A549 (cell line): ENCODE measurements around the gene PUS7. TPM values are rescaled to one million over a fixed set of nuclear protein-coding genes. Genes with fewer than 3 reads are reported as not detected.
"Not testable (repeated sequence)": the region's sequence is repeated elsewhere in the genome, so short reads cannot be mapped to it uniquely, and the experiment has no call there.

Experiments
- ATAC-seq, 2 experiments: fragments of 200-7000 bp in 1 of 2; fragments of >200 bp in 1 of 2; cut with Nextera tagmentation in 1 of 2; cut with Tn5 transposase in 1 of 2; 3 replicates each; pipeline versions ENCODE4 v1.8.0 to v1.9.1; 2018 to 2020; ENCODE audit warnings: mild to moderate bottlenecking in 1 of 2, moderate library complexity in 1 of 2
- CTCF ChIA-PET: fragments of 300-600 bp; sonication (Branson Sonifier 250); formaldehyde crosslinking; extraction: SDS; loops from one replicate; lab custom pipeline; 2021; ENCODE audit warnings: antibody characterized with exemption, inconsistent platforms; lab: Yijun Ruan, JAX
- POLR2A ChIA-PET: fragments of 350-600 bp; formaldehyde crosslinking; extraction: SDS; loops from one replicate; lab custom pipeline; 2021; ENCODE audit warnings: antibody characterized with exemption, inconsistent platforms; lab: Yijun Ruan, JAX
- DNase-seq, 2 experiments: peaks; one replicate each; pipeline versions ENCODE4 v3.0.0 to v3.0.0-alpha.2; 2011 to 2016; ENCODE audit warnings: low read depth in 1 of 2, low spot score in 1 of 2
- FAIRE-seq: peaks from 2 replicates; lab custom pipeline; 2011; peaks lifted over from hg19 to GRCh38; lab: Jason Lieb, UNC
- H3K27ac ChIP-seq, 2 experiments: fragments of >200 bp; sonication (Bioruptor Twin); formaldehyde crosslinking; 3 replicates each; pipeline ENCODE4 v1.5.1; 2016 to 2017
- H3K4me1 ChIP-seq: fragments of >200 bp; sonication (Bioruptor Twin); formaldehyde crosslinking; 3 replicates; pipeline ENCODE4 v1.6.1; 2016
- H3K4me2 ChIP-seq: fragments of >200 bp; sonication (Bioruptor Twin); formaldehyde crosslinking; 3 replicates; pipeline ENCODE4 v1.6.1; 2016
- H3K4me3 ChIP-seq: fragments of >200 bp; sonication (Bioruptor Twin); formaldehyde crosslinking; 3 replicates; pipeline ENCODE4 v1.5.1; 2016
- H3K9me3 ChIP-seq: fragments of >200 bp; sonication (Bioruptor Twin); formaldehyde crosslinking; 3 replicates; pipeline ENCODE4 v1.6.1; 2016
- ATOH8 ChIP-seq: fragments of 250-450 bp; sonication (Bioruptor Pico); IDR thresholded peaks from 2 replicates; pipeline ENCODE4 v1.5.0; 2020; ENCODE audit warnings: low read depth, mild to moderate bottlenecking, moderate library complexity
- BHLHE40 ChIP-seq: IDR thresholded peaks from 2 replicates; pipeline ENCODE4 v1.6.1; 2012; ENCODE audit warnings: low read depth, low read length, inconsistent platforms
- CBX2 ChIP-seq: fragments of 200-600 bp; sonication (generic); IDR thresholded peaks from 2 replicates; pipeline ENCODE4 v1.6.1; 2016; ENCODE audit warnings: low read depth, mild to moderate bottlenecking, borderline replicate concordance
- CBX8 ChIP-seq: fragments of 200-600 bp; sonication (generic); IDR thresholded peaks from 2 replicates; pipeline ENCODE4 v1.6.1; 2016
- CHD2 ChIP-seq: fragments of 150-350 bp; IDR thresholded peaks from 2 replicates; pipeline ENCODE4 v1.6.1; 2014; ENCODE audit warnings: low read length; ENCODE audit not compliant: partially characterized antibody
- CTCF ChIP-seq: fragments of >200 bp; sonication (Bioruptor Twin); formaldehyde crosslinking; IDR thresholded peaks from 3 replicates; pipeline ENCODE4 v1.5.1; 2016
- EP300 ChIP-seq, 2 experiments: fragments of >200 bp; sonication (Bioruptor Twin); formaldehyde crosslinking; IDR thresholded peaks; 2 replicates in 1 of 2; 3 replicates in 1 of 2; pipeline ENCODE4 v1.6.1; 2016 to 2017
- ESRRA ChIP-seq: fragments of 150-350 bp; IDR thresholded peaks from 2 replicates; pipeline ENCODE4 v1.6.1; 2014; ENCODE audit warnings: mild to moderate bottlenecking, low read length, borderline replicate concordance
- GATA3 ChIP-seq: IDR thresholded peaks from 2 replicates; pipeline ENCODE4 v1.6.1; 2012; ENCODE audit warnings: borderline replicate concordance
- HEYL ChIP-seq: fragments of 250-450 bp; sonication (Bioruptor Pico); IDR thresholded peaks from 2 replicates; pipeline ENCODE4 v1.8.0; 2021; ENCODE audit warnings: mild to moderate bottlenecking, moderate library complexity
- HOXA7 ChIP-seq: fragments of 250-450 bp; sonication (Bioruptor Pico); IDR thresholded peaks from 2 replicates; pipeline ENCODE4 v1.5.0; 2020; ENCODE audit warnings: mild to moderate bottlenecking, moderate library complexity
- HOXB13 ChIP-seq: fragments of 250-450 bp; sonication (Bioruptor Pico); IDR thresholded peaks from 2 replicates; pipeline ENCODE4 v1.5.0; 2020; ENCODE audit warnings: low read depth, mild to moderate bottlenecking, moderate library complexity
- HOXB5 ChIP-seq: fragments of 250-450 bp; sonication (Bioruptor Pico); IDR thresholded peaks from 2 replicates; pipeline ENCODE4 v1.5.0; 2020; ENCODE audit warnings: mild to moderate bottlenecking, moderate library complexity
- JUNB ChIP-seq: fragments of >200 bp; sonication (Bioruptor Twin); formaldehyde crosslinking; IDR thresholded peaks from 2 replicates; pipeline ENCODE4 v1.6.1; 2016
- KDM1A ChIP-seq: fragments of 200-600 bp; sonication (generic); IDR thresholded peaks from 2 replicates; pipeline ENCODE4 v1.6.1; 2016; ENCODE audit warnings: low read depth, mild to moderate bottlenecking
- MAFK ChIP-seq: fragments of 450-650 bp; IDR thresholded peaks from 2 replicates; pipeline ENCODE4 v1.6.1; 2014; ENCODE audit not compliant: partially characterized antibody
- MAZ ChIP-seq: fragments of 150-350 bp; IDR thresholded peaks from 2 replicates; pipeline ENCODE4 v1.6.1; 2014; ENCODE audit warnings: antibody characterized with exemption, low read depth, low read length, borderline replicate concordance
- NFE2L2 ChIP-seq: fragments of 150-350 bp; conservative IDR thresholded peaks from 2 replicates; pipeline ENCODE4 v1.6.1; 2014; ENCODE audit warnings: low read length
- RAD21 ChIP-seq, 2 experiments: fragments of >200 bp in 1 of 2; sonication (Bioruptor Twin) in 1 of 2; formaldehyde crosslinking in 1 of 2; IDR thresholded peaks in 1 of 2; conservative IDR thresholded peaks in 1 of 2; 2 replicates in 1 of 2; 3 replicates in 1 of 2; pipeline ENCODE4 v1.6.1; 2012 to 2018; ENCODE audit warnings: inconsistent platforms in 1 of 2
- RCOR1 ChIP-seq: fragments of 150-350 bp; IDR thresholded peaks from 2 replicates; pipeline ENCODE4 v1.6.1; 2014; ENCODE audit warnings: antibody characterized with exemption, low read length, low read depth
- RFX5 ChIP-seq: fragments of 450-650 bp; IDR thresholded peaks from 2 replicates; pipeline ENCODE4 v1.7.1; 2014; ENCODE audit warnings: antibody characterized with exemption, mild to moderate bottlenecking, moderate library complexity
- RNF2 ChIP-seq: fragments of 200-600 bp; sonication (generic); IDR thresholded peaks from 2 replicates; pipeline ENCODE4 v1.6.1; 2016; ENCODE audit warnings: low read depth, mild to moderate bottlenecking, antibody characterized with exemption, moderate library complexity, borderline replicate concordance
- SMC3 ChIP-seq: fragments of >200 bp; sonication (Bioruptor Twin); formaldehyde crosslinking; IDR thresholded peaks from 3 replicates; pipeline ENCODE4 v1.6.1; 2018; ENCODE audit warnings: inconsistent platforms
- ZFP36 ChIP-seq: fragments of 450-650 bp; IDR thresholded peaks from 2 replicates; pipeline ENCODE4 v1.6.1; 2014; ENCODE audit warnings: borderline replicate concordance; ENCODE audit not compliant: partially characterized antibody
- WGBS: methylation state at CpG from one replicate; pipeline ENCODE4 v1.1.6; 2017; ENCODE audit errors: missing lambda C conversion rate; 5-methylcytosine and 5-hydroxymethylcytosine counted together
- polyA plus RNA-seq, 4 experiments: library from polyadenylated mRNA; depleted of rRNA in 3 of 4; stranded (reverse); fragments of >200 nt; fragmentation: RNase III in 1 of 4; extraction: RNeasy Plus Mini Kit Qiagen cat#74134 plus additional on column Dnase treatment in 1 of 4; gene quantifications; 2 replicates in 3 of 4; 3 replicates in 1 of 4; pipeline ENCODE4 v1.2.3, GENCODE V29; 2011 to 2017

The PUS7 gene
- polyA plus RNA-seq, 2 of the 4 experiments (the other 2 are of a cell fraction), result 33.1 to 47.9 TPM

GRCh38 chr7:105438847-105439173 is 83.3 kb downstream of the PUS7 start:
- no peaks in the 10 kb centered on the region for H3K9me3 ChIP-seq
- FAIRE-seq (no peak), DNase-seq (no peak), ATAC-seq (no peak)
- peak overlapping the region in 1 of 2 experiments; percentile 40; a peak in 2 of 6 replicates for H3K27ac ChIP-seq
- H3K4me3 ChIP-seq, result no peak overlapping the region
- no peak overlapping the region for H3K4me2 ChIP-seq
- CTCF ChIA-PET, result interaction anchor here (1.1 to 2.5 kb wide), 5 partner anchors 9 to 39 kb away, joined by 3 to 12 read pairs (median 4); no protein-coding TSS in a partner anchor
- POLR2A ChIA-PET, result interaction anchor here (0.6 kb wide), 1 partner anchor 215 kb away, joined by 3 read pairs; no protein-coding TSS in a partner anchor
- TF ChIP-seq BHLHE40, result no peak
- no peak for TF ChIP-seq CBX2
- TF ChIP-seq GATA3, result no peak
- TF ChIP-seq, all 56 proteins: peak for 0
- WGBS, result 88% methylated on average over 5 of the region's 5 CpGs
- H3K4me1 ChIP-seq, result peaks cover 7% of the 10 kb centered on the region

- DNase-seq, result no peak
- no peak overlapping the region for H3K4me2 ChIP-seq
- H3K9me3 ChIP-seq, result no peaks in the 10 kb centered on the region
- H3K4me1 ChIP-seq, result peaks cover 7% of the 10 kb centered on the region
- no peak overlapping the region for H3K4me3 ChIP-seq
- no peak for TF ChIP-seq HOXB5 (CRISPR knock-in tag)
- no peak for TF ChIP-seq HOXA7 (CRISPR knock-in tag)
- no peak for TF ChIP-seq ATOH8 (CRISPR knock-in tag)
- no peak for TF ChIP-seq ESRRA
- TF ChIP-seq EP300 (IDR thresholded peaks at IDR 0.05), result no peak
- no peak overlapping the region for H3K27ac ChIP-seq
- FAIRE-seq, result no peak
- WGBS, result 91% methylated on average over 1 of the region's 1 CpG
- POLR2A ChIA-PET, result no interaction called here
- ATAC-seq, result no peak
- CTCF ChIA-PET, result interaction anchor here (1.1 to 2.5 kb wide), 2 partner anchors 9 to 37 kb away, joined by 4 to 12 read pairs; no protein-coding TSS in a partner anchor
Measured at GRCh38 chr7:105438254-105438653, 83.8 kb downstream of the PUS7 start.

- ATAC-seq, FAIRE-seq, H3K27ac ChIP-seq, H3K4me3 ChIP-seq, POLR2A ChIA-PET, H3K4me2 ChIP-seq, DNase-seq, H3K9me3 ChIP-seq, H3K4me1 ChIP-seq: not testable (repeated sequence)
- CTCF ChIA-PET, result interaction anchor here (0.6 kb wide), 1 partner anchor 47 kb away, joined by 3 read pairs; no protein-coding TSS in a partner anchor
- 82% methylated on average over 6 of the region's 6 CpGs for WGBS
Measured at GRCh38 chr7:105437356-105437755, 84.7 kb downstream of the PUS7 start.

GRCh38 chr7:105429746-105430612 is 92.1 kb downstream of the PUS7 start:
- TF ChIP-seq RFX5 (no peak), CHD2 (no peak), HOXB13 (CRISPR knock-in tag) (no peak), RCOR1 (no peak), SMC3 (peak; percentile 72), CTCF (peak; percentile 67), MAZ (no peak), NFE2L2 (no peak), RNF2 (no peak), KDM1A (no peak), HEYL (CRISPR knock-in tag) (no peak), JUNB (no peak), ZFP36 (no peak), RAD21 (conservative IDR thresholded peaks at IDR 0.05 in 1 of 2, IDR thresholded peaks at IDR 0.05 in 1 of 2) (peak; percentile 66 to 81), MAFK (no peak), CBX8 (no peak)
- TF ChIP-seq, all 56 proteins: peak for 3
- H3K4me2 ChIP-seq, result peak overlapping the region; percentile 6; the same call in 1 of the 3 replicates
- H3K9me3 ChIP-seq, result no peaks in the 10 kb centered on the region
- CTCF ChIA-PET, result interaction anchor here (0.6 to 3.6 kb wide), 29 partner anchors 9 to 504 kb away, joined by 3 to 22 read pairs (median 4); partner anchors contain the start of gene SRPK2
- FAIRE-seq, result peak; percentile 74
- peaks cover 6% of the 10 kb centered on the region; the same call in 1 of the 3 replicates for H3K4me1 ChIP-seq
- no peak overlapping the region for H3K4me3 ChIP-seq
- peak; percentile 66 to 75 for DNase-seq
- ATAC-seq, result peak; percentile 90
- H3K27ac ChIP-seq, result no peak overlapping the region
- WGBS, result 14% methylated on average over 4 of the region's 4 CpGs
- POLR2A ChIA-PET, result no interaction called here
